Forelimb muscle (tissue), 1 donor: ENCODE data around the gene FBN1. TPM values are rescaled to one million over a fixed set of nuclear protein-coding genes. Genes with fewer than 3 reads are reported as not detected.

Experiments
- DNase-seq: peaks from one replicate; pipeline ENCODE4 v3.0.0-alpha.2; 2013; ENCODE audit warnings: low read depth
- polyA plus RNA-seq: library from polyadenylated mRNA; unstranded; fragments of 120-200 nt; gene quantifications from one replicate; pipeline ENCODE4 v1.2.1, GENCODE V29; 2013; ENCODE audit not compliant: insufficient read length

Gene FBN1
- polyA plus RNA-seq, 1 donor: 168 TPM

DNA sequence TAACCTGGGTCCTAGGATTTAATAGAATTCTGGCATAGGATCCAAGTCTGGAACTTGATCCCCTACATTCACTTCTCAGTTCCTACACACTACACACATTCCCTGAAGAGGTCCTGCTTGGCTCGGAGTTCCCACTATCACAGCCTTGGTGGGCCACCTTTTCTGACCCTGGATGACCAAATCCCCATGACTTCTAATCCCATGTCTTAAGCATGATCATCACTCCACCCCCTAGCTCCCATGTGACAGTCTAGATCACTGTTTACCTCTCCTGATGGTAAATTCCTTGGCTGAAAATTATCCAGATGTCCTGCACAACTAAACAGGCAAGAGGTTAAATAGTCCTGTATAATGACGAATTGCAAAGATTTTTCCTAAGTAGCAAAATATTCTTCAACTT is 274.0 kb downstream of the FBN1 start:
- DNase-seq: no peak

DNA sequence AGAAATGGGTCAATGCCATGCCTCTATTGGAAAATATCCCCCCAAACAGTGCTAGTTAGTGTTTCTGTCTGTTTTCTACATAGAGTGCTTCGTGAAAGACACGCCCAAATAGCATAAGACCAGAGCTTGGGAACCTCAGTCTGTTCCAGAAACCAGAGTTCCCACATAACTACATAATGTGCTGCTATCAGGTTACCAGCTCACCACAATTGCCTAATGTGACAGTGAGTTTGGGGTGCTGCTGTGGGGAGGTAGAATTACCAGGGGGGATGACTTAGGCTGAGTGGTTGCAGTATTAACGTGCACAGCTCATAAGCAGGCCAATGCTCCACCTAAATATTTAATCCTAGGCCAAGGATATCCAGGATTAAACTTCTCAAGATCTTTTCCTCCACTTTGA is 275.0 kb downstream of the FBN1 start:
- DNase-seq: no peak

DNA sequence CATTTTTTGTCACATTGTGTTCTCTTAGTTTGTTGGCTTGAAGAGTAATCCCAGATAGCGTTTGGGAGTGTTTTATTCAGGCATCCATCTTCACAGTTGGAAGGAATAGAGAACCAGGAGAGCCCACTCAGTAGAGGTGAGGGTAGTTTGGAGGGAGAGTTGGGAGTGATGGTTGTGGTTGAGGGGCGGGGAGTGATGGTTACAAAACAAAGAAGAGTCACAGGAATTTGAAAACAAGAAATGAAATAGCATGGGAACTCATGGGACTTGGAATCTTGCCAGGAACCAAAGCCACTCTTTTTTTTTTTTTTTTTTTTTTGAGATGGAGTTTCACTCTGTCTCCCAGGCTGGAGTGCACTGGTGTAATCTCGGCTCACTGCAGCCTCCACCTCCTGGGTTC is 278.0 kb downstream of the FBN1 start:
- no peak for DNase-seq

DNA sequence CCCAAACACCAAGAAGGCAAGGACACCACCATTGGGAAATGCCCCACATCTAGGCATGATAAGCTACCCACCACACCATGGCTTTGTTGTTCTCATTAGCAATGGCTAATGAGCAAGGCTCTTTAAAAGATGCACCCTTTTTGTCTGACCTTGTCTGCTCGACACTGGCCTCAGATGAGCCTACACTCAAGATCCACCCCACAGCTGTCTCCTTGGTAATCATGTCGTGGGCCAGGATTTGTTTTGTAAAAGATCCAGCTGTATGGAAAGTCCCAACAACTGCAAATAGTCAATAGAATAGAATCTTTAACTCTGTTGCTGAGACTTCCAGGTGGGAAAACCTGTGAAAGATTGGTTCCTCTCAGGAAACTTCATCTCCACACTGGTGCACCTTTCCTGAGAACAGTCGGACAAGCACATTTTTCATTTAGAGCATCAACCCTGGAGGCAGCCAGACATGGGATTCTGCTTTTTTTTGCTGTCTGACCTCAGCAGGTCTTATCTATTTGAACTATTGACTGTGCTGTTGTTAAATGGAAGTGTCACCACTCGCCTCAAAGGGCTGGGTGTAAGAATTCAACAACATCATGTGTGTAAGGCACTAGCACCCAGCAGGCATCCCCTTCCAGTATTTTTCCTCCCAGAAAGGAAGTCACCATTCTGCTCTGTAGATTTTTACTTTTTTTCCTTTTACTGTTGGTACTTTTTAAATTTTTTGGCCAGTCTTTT is 278.8 kb downstream of the FBN1 start:
- no peak for DNase-seq

DNA sequence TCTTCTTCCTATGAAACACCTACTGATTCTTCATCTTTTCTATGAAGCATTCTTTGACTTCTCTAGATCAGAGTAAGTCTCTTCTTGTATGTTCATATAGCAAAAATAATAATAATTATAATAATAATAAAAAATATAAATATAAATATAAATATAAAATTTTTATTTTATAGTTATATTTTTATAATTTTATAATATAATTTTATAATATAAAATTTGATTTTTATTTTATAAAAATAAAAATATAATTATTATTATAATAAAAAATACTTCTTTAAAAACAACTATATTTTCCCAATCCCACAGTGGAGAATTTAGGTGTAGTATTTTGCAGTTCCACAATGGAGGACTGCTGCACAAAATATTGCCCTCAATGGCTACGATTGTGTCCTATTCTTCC is 279.9 kb downstream of the FBN1 start:
- no peak for DNase-seq

DNA sequence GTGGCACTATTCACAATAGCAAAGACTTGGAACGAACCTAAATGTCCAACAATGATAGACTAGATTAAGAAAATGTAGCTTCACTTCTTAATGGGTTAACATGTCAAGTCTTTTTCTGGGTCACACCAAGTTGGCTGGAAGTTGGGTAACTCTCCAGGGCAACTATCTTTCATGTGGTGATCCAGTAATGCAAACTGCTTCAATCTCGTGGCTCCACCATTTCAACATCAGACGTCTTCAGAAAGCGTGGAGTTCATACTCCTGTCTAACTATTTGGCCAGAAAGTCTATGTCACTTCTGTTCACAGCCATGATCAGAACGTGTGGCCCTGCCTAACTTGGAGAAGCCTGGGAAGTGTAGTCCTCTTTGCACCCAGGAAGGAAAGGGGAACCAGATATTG is 282.0 kb downstream of the FBN1 start:
- no peak for DNase-seq

DNA sequence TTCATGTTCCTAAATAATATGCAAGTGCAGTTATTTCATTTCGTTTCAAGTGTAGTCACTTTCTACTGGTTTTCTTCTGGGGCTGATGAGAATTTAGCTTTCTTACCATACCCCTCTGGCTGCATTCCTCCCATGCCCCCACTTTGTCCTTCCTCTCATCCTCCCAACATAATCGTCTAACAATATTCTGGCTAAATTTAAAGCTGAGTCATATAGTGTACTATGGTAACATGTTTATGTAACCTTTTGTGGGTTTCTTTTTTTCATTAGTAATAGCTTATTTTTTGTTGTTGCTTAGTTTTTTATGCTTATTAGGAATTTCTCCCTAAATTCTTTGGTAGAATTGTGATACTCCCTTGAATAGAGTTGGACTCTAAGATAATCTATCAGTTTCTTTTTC is 283.8 kb downstream of the FBN1 start:
- DNase-seq: no peak

DNA sequence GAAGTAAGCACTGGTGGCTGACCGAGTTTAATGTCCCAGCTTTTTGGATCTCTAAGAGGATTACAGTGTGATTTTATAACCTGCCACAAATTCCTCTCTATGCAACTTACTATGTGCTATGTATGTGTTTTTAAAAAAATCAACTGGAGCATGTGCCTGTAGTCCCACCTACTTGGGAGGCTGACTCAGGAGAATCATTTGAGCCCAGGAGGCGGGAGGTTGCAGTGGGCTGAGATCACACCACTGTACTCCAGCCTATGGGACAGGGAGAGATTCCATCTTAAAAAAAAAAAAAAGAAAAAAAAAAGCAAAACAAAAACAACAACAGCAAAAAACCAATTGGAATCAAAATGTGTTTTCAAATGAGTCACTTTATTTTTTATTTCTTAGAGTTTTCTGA is 284.7 kb downstream of the FBN1 start:
- DNase-seq: no peak

Other genes with a start within 250 kb of the FBN1 start
- gene CEP152, start 165.4 kb upstream of the FBN1 start, polyA plus RNA-seq: 3.5 TPM
- 240 TPM for gene EID1, start 232.4 kb upstream of the FBN1 start, polyA plus RNA-seq